Esophagus squamous epithelium (tissue), 4 donors: ENCODE data around the gene SPPL2B.

Experiments
- CTCF ChIP-seq, 6 experiments: fragments of 450-650 bp in 4 of 6; fragments of 200-600 bp in 2 of 6; sonication (generic) in 2 of 6; IDR thresholded peaks; one replicate each; pipeline ENCODE4 v1.5.1; 2016 to 2019; ENCODE audit warnings: antibody characterized with exemption in 6 of 6, mild to moderate bottlenecking in 4 of 6, moderate library complexity in 4 of 6
- POLR2A ChIP-seq, 4 donors: fragments of 450-650 bp; IDR thresholded peaks; one replicate each; pipeline ENCODE4 v1.6.1; 2017; ENCODE audit warnings: antibody characterized with exemption in 4 of 4, mild to moderate bottlenecking in 4 of 4, moderate library complexity in 3 of 4

- TF ChIP-seq POLR2A (IDR thresholded peaks at IDR 0.05) (no peak), CTCF (IDR thresholded peaks at IDR 0.05) (no peak)
These were observed 40.1 kb upstream of the SPPL2B start for GRCh38 chr19:2288338-2288817.
